Measurements from ENCODE around the gene NPFFR1.

Gene NPFFR1

DNA sequence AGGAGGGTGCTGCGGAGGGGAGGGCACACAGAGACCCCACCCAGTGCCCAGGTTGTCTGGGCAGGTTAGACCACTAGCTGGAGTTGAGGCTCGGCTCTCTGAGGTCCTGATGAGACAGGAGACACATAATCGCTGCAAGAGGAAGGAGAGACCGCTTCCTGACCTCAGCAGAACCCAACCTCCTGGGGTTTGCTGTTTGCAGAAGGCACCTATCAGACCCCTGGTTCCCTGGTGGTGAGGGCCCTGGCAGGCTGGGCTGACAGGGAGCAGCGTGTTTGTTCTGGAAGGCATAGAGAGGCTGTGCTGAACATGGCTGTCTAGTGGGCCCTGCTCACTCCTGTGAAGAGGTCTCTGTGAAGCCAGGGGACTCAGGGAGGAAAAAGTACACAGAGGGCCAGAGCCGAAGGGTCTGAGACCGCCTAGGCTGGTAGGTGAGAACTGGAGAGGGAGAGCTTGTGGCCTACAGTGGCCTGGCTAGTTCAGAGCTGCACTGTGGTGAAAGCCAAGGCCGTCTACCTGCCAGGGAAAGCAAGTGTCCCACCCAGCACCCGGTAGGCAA lies 39.4 kb upstream of the NPFFR1 start:
- no peak overlapping the region for H3K9ac ChIP-seq (ENCODE audit: low read length)
- no peaks in the 10 kb centered on the region for H3K9me3 ChIP-seq (ENCODE audit: control insufficient read depth, low read depth, low read length)
- H3K27me3 ChIP-seq (ENCODE audit: control insufficient read depth, insufficient read depth, low read length), result no peaks in the 10 kb centered on the region
- no peak overlapping the region for H3K27ac ChIP-seq (ENCODE audit: low read length)
- H3K36me3 ChIP-seq (ENCODE audit: control insufficient read depth, low read depth, low read length), result no peaks in the 10 kb centered on the region
- no peak overlapping the region for H3K4me3 ChIP-seq (ENCODE audit: low read length)
- H3K4me1 ChIP-seq (ENCODE audit: control insufficient read depth, low read depth, low read length), result peaks cover 10% of the 10 kb centered on the region

DNA sequence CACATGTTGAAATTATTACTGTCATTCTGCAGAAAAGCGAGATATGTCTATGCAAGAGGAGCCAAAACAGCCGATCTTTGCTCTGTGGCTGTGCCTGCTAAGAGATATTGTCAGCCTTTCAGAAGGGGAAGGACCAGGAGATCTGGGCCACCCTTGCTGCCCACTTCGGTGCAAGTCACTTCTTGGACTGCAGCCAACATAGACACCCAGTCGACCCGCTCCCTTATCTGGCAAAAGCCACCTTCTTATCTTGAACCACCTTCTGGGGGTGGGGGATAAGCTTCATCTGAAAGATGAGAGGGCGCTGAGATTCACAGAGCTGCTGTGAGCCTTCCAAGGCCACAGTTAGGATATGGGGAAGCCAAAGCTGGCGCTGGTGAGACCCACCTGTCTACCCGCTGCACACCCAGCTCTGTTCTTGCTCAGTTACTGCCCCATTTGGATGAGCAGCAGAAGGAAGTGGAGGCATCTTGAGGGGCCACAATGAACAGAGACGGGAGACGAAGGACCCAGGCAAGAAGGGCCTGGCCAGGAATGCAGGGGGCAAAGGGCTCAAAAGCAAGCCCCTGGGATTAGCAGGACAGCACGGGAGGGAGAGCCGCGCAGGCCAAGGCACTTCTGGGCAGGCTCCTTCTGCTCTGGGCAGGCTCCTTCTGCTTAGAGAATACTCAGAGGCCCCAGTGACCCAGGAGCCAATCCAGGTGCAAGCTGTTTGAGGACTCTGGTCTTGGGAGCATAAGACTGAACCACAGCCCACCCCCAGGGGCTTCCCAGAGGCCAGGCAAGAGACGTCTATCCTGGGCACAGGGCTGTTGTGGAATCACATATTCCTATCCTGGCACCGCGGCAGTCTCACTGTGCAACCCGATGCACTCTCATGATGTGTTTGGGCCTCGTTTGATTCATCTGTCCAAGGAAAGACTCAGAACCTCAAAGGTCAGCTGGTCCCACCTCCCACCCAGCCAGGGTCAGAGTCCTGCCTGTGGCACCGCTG lies 38.4 kb upstream of the NPFFR1 start:
- H3K4me3 ChIP-seq (ENCODE audit: low read length), result no peak overlapping the region
- no peaks in the 10 kb centered on the region for H3K36me3 ChIP-seq (ENCODE audit: control insufficient read depth, low read depth, low read length)
- H3K27me3 ChIP-seq (ENCODE audit: control insufficient read depth, insufficient read depth, low read length), result no peaks in the 10 kb centered on the region
- no peak overlapping the region for H3K27ac ChIP-seq (ENCODE audit: low read length)
- H3K9ac ChIP-seq (ENCODE audit: low read length), result no peak overlapping the region
- peaks cover 10% of the 10 kb centered on the region for H3K4me1 ChIP-seq (ENCODE audit: control insufficient read depth, low read depth, low read length)
- no peaks in the 10 kb centered on the region for H3K9me3 ChIP-seq (ENCODE audit: control insufficient read depth, low read depth, low read length)

DNA sequence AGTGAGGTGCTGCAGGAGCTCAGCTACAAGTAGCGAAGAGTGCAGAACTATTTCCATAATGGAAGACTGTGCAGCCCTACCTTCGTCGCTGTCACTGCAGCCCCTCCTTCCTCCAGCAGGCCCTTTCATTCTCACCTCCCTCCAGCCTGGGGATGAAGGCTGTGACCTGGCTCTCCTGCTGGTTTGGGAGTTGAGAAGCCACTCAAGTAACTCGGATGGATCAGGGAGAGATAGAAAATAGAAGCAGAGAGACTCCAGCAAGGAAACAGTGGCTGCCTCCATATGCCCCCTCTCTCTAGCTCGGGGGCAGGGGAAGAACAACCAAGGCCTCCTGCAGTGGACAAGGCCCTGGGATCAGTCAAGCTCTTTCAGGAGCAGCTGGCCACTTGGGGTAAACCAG lies 37.4 kb upstream of the NPFFR1 start:
- no peak overlapping the region for H3K27ac ChIP-seq (ENCODE audit: low read length)
- peaks cover 10% of the 10 kb centered on the region for H3K4me1 ChIP-seq (ENCODE audit: control insufficient read depth, low read depth, low read length)
- no peaks in the 10 kb centered on the region for H3K27me3 ChIP-seq (ENCODE audit: control insufficient read depth, insufficient read depth, low read length)
- H3K4me3 ChIP-seq (ENCODE audit: low read length), result no peak overlapping the region
- no peaks in the 10 kb centered on the region for H3K36me3 ChIP-seq (ENCODE audit: control insufficient read depth, low read depth, low read length)
- H3K9me3 ChIP-seq (ENCODE audit: control insufficient read depth, low read depth, low read length), result no peaks in the 10 kb centered on the region
- no peak overlapping the region for H3K9ac ChIP-seq (ENCODE audit: low read length)

DNA sequence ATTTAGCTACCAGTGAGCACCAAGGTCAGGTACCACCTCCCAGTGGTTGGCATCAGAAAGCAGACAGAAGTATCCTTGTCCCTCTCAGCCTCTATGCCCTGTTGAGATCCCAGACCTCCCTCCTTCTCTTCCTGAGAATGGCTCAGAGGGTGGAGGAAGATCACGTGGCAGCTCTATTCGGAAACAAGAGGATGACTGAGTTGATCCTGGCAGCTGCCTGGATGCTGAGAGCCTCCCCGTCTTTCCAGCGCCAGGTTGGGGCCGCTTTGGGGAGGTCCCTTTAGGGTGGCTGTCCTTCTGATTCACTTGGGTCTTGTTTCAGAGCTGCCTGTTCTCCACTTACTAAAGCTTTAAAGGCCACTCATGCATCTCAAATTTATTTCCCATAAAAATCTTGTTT lies 36.9 kb upstream of the NPFFR1 start:
- H3K9me3 ChIP-seq (ENCODE audit: control insufficient read depth, low read depth, low read length), result no peaks in the 10 kb centered on the region
- H3K27ac ChIP-seq (ENCODE audit: low read length), result no peak overlapping the region
- H3K36me3 ChIP-seq (ENCODE audit: control insufficient read depth, low read depth, low read length), result no peaks in the 10 kb centered on the region
- H3K9ac ChIP-seq (ENCODE audit: low read length), result no peak overlapping the region
- H3K27me3 ChIP-seq (ENCODE audit: control insufficient read depth, insufficient read depth, low read length), result no peaks in the 10 kb centered on the region
- peaks cover 10% of the 10 kb centered on the region for H3K4me1 ChIP-seq (ENCODE audit: control insufficient read depth, low read depth, low read length)
- H3K4me3 ChIP-seq (ENCODE audit: low read length), result no peak overlapping the region

DNA sequence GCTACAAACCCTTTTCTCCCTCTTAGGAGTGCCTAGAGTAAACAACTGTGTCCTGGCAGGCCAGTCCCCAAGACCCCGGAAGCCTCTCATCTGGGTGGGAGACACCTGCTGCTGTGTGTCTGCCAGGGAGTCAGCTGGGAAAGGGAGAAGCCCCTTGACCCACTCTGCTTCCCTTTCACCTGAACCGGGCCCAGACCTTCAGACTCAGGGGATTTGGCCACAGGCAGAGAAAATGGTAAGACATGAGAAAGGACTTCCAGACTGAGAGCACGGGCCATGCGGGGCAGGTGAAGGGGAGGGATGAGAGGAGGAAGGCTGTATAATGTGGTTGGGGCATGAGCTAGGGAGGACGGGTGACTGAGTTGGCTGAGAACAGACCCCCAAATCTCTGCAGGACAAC lies 36.0 kb upstream of the NPFFR1 start:
- Histone ChIP-seq H3K27me3 (ENCODE audit: control insufficient read depth, insufficient read depth, low read length) (no peaks in the 10 kb centered on the region), H3K4me3 (ENCODE audit: low read length) (no peak overlapping the region), H3K36me3 (ENCODE audit: control insufficient read depth, low read depth, low read length) (no peaks in the 10 kb centered on the region), H3K9ac (ENCODE audit: low read length) (no peak overlapping the region), H3K27ac (ENCODE audit: low read length) (no peak overlapping the region), H3K4me1 (ENCODE audit: control insufficient read depth, low read depth, low read length) (peaks cover 9% of the 10 kb centered on the region), H3K9me3 (ENCODE audit: control insufficient read depth, low read depth, low read length) (no peaks in the 10 kb centered on the region)

DNA sequence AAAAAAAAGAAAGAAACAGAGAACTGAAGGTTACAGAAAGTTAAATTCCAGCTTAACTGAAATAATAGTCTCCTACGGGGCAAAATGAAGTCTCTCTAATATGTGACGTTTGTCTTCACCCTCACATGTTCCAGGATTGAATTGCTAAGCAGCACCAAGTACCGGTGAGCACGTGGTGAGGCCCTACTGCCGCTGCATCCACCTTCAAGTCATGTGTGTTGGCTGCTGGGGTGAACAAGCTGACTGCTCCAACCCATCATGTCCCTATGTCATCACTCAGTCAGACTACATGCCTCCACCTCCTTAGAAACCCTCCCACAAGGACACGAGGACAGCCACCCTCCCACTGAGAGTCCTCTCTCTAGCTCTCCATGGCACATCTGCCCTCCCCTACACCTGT lies 35.4 kb upstream of the NPFFR1 start:
- H3K9me3 ChIP-seq (ENCODE audit: control insufficient read depth, low read depth, low read length), result no peaks in the 10 kb centered on the region
- no peaks in the 10 kb centered on the region for H3K27me3 ChIP-seq (ENCODE audit: control insufficient read depth, insufficient read depth, low read length)
- peaks cover 2% of the 10 kb centered on the region for H3K4me1 ChIP-seq (ENCODE audit: control insufficient read depth, low read depth, low read length)
- H3K36me3 ChIP-seq (ENCODE audit: control insufficient read depth, low read depth, low read length), result no peaks in the 10 kb centered on the region
- H3K4me3 ChIP-seq (ENCODE audit: low read length), result no peak overlapping the region
- no peak overlapping the region for H3K27ac ChIP-seq (ENCODE audit: low read length)
- no peak overlapping the region for H3K9ac ChIP-seq (ENCODE audit: low read length)

DNA sequence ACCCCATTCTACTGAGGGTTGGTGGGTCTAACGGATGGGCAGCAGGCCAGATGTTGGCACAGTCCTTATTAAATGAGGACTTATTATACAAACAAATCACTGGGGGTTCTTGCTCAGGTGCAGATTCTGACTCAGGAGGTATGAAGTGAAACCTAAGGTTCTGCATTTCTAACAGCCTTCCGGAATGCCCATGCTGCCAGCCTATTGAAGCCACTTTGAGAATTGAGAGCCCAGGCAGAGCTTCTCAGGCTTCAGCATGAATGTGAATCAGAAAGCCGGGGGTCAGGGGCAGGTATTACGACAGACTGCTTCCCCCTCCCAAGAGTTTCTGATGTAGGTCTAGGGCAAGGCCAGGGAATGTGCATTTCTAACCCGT lies 34.1 kb upstream of the NPFFR1 start:
- Histone ChIP-seq H3K9me3 (ENCODE audit: control insufficient read depth, low read depth, low read length) (no peaks in the 10 kb centered on the region), H3K9ac (ENCODE audit: low read length) (no peak overlapping the region), H3K36me3 (ENCODE audit: control insufficient read depth, low read depth, low read length) (no peaks in the 10 kb centered on the region), H3K27ac (ENCODE audit: low read length) (no peak overlapping the region), H3K27me3 (ENCODE audit: control insufficient read depth, insufficient read depth, low read length) (no peaks in the 10 kb centered on the region), H3K4me1 (ENCODE audit: control insufficient read depth, low read depth, low read length) (no peaks in the 10 kb centered on the region), H3K4me3 (ENCODE audit: low read length) (no peak overlapping the region)

DNA sequence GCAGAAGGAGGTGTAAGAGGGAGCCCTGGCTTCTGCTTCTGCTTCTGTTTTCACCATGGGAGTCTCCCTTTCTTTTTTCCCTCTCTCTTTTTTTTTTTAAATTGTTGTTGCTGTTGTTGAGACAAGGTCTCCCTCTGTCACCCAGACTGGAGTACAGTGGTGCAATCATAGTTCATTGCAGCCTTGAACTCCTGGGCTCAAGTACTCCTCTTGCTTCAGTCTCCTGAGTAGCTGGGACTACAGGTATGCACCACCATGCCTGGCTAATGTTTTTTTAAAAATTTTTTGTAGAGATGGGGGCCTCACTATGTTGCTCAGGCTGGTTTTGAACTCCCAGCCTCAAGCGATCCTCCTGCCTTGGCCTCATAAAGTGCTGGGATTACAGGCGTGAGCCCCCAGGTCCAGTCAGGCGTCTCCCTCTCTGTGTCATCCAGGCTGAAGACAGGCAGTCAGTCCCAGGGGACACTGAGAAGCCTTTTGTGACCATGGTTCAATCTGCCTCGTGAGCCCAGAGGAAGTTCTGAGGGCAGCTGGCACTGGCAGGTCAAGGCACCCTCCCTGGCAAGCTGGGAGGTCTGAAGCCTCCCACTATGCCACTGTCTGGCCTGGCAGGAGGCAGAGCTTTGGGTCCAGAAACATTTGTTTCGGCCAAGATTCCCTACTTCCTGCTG lies 33.6 kb upstream of the NPFFR1 start:
- H3K9me3 ChIP-seq (ENCODE audit: control insufficient read depth, low read depth, low read length), result no peaks in the 10 kb centered on the region
- no peaks in the 10 kb centered on the region for H3K27me3 ChIP-seq (ENCODE audit: control insufficient read depth, insufficient read depth, low read length)
- H3K4me3 ChIP-seq (ENCODE audit: low read length), result no peak overlapping the region
- no peaks in the 10 kb centered on the region for H3K4me1 ChIP-seq (ENCODE audit: control insufficient read depth, low read depth, low read length)
- no peak overlapping the region for H3K27ac ChIP-seq (ENCODE audit: low read length)
- no peaks in the 10 kb centered on the region for H3K36me3 ChIP-seq (ENCODE audit: control insufficient read depth, low read depth, low read length)
- no peak overlapping the region for H3K9ac ChIP-seq (ENCODE audit: low read length)

DNA sequence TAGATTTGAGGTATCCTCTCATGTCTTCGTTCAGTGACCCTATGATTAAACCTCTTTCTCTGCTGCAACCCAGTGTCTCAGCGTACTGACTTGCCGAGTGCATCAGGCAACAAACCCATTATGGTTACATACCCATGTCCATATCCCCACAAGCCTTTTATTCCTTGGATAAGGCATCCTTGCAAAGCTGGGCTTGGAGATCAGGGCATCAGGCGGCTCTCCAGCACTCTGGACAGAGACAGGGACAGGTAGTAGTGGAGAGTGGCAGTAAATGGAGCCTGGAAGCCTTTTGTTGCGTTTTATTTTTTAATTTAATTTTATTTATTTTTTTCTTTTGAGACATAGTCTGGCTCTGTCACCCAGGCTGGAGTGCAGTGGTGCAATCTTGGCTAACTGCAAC lies 32.0 kb upstream of the NPFFR1 start:
- Histone ChIP-seq H3K9ac (ENCODE audit: low read length) (no peak overlapping the region), H3K36me3 (ENCODE audit: control insufficient read depth, low read depth, low read length) (no peaks in the 10 kb centered on the region), H3K9me3 (ENCODE audit: control insufficient read depth, low read depth, low read length) (no peaks in the 10 kb centered on the region), H3K27ac (ENCODE audit: low read length) (no peak overlapping the region), H3K4me3 (ENCODE audit: low read length) (no peak overlapping the region), H3K4me1 (ENCODE audit: control insufficient read depth, low read depth, low read length) (no peaks in the 10 kb centered on the region), H3K27me3 (ENCODE audit: control insufficient read depth, insufficient read depth, low read length) (no peaks in the 10 kb centered on the region)

DNA sequence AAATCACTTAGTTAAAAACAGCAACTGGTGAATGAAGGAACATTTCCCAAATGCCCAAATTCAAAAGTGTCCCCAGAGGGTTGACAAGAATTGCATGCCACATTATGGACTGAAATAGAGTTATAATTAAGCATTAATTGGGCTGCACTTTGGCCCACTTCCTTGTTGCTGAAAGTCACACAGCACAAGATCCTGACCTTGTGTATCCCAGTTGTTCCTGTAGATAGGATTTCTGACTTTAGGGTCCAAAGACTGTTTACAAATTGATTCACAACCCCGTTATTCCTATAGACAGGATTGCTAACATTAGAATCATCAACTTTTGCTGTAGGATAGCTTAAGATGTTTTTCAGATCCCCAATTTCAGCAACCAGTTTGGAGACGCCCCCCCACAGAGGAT lies 31.5 kb upstream of the NPFFR1 start:
- Histone ChIP-seq H3K27me3 (ENCODE audit: control insufficient read depth, insufficient read depth, low read length) (no peaks in the 10 kb centered on the region), H3K9me3 (ENCODE audit: control insufficient read depth, low read depth, low read length) (no peaks in the 10 kb centered on the region), H3K9ac (ENCODE audit: low read length) (no peak overlapping the region), H3K36me3 (ENCODE audit: control insufficient read depth, low read depth, low read length) (no peaks in the 10 kb centered on the region), H3K27ac (ENCODE audit: low read length) (no peak overlapping the region), H3K4me1 (ENCODE audit: control insufficient read depth, low read depth, low read length) (no peaks in the 10 kb centered on the region), H3K4me3 (ENCODE audit: low read length) (no peak overlapping the region)

DNA sequence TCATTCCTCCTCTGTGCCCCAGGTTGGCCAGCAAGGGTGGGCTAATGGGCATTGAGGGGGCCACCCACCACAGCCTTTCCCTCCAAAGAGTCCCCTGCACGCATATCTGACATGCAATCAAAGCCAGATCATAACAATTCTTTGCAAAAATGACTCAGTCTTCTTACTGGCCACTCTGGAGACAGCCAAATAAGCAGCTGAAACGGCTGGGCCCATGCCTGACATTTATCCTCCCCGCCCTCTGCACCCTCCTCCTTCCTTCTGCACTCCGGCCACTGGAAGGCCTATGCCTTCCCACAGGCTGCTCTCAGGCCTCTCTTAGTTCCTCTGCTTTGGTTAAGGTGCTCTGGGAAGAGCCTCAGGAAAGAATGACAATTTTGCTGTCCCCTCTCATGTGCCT lies 29.2 kb upstream of the NPFFR1 start:
- H3K9me3 ChIP-seq (ENCODE audit: control insufficient read depth, low read depth, low read length), result no peaks in the 10 kb centered on the region
- no peak overlapping the region for H3K9ac ChIP-seq (ENCODE audit: low read length)
- no peaks in the 10 kb centered on the region for H3K36me3 ChIP-seq (ENCODE audit: control insufficient read depth, low read depth, low read length)
- no peaks in the 10 kb centered on the region for H3K27me3 ChIP-seq (ENCODE audit: control insufficient read depth, insufficient read depth, low read length)
- H3K4me1 ChIP-seq (ENCODE audit: control insufficient read depth, low read depth, low read length), result no peaks in the 10 kb centered on the region
- no peak overlapping the region for H3K4me3 ChIP-seq (ENCODE audit: low read length)
- no peak overlapping the region for H3K27ac ChIP-seq (ENCODE audit: low read length)

Measured in iPS-18a (cell line).